ENCODE measurements around the gene ADAMTS14. TPM values are rescaled to one million over a fixed set of nuclear protein-coding genes. Genes with fewer than 3 reads are reported as not detected.

Gene ADAMTS14
- total and polyA plus RNA-seq, 8 donors = 0.33 to 9.4 (median 3.9) TPM; not detected in 2

DNA sequence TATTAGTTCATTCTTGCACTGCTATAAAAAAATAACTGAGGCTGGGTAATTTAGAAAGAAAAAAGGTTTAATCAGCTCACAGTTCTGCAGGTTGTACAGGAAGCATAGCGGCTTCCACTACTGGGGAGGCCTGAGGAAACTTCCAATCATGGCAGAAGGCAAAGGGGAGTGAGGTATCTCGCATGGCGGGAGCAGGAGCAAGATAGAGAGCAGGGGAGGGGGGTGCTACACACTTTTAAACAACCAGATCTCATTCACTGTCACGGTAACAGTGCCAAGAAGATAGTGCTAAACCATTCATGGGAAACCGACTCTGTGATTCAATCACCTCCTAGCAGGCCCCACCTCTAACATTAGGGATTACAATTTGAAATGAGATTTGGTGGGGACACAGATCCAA, 11.6 kb downstream of the ADAMTS14 start:
- Histone ChIP-seq H3K27ac (no peak overlapping the region), H3K4me3 (no peak overlapping the region), H3K9me3 (no peaks in the 10 kb centered on the region), H3K4me1 (no peaks in the 10 kb centered on the region), H3K27me3 (no peaks in the 10 kb centered on the region), H3K36me3 (no peaks in the 10 kb centered on the region)
- intact Hi-C loops (cut with DNase I; ENCODE audit: low total_unique reads) = no loop called here
- no peak for DNase-seq
- TF ChIP-seq, protein P1, sequence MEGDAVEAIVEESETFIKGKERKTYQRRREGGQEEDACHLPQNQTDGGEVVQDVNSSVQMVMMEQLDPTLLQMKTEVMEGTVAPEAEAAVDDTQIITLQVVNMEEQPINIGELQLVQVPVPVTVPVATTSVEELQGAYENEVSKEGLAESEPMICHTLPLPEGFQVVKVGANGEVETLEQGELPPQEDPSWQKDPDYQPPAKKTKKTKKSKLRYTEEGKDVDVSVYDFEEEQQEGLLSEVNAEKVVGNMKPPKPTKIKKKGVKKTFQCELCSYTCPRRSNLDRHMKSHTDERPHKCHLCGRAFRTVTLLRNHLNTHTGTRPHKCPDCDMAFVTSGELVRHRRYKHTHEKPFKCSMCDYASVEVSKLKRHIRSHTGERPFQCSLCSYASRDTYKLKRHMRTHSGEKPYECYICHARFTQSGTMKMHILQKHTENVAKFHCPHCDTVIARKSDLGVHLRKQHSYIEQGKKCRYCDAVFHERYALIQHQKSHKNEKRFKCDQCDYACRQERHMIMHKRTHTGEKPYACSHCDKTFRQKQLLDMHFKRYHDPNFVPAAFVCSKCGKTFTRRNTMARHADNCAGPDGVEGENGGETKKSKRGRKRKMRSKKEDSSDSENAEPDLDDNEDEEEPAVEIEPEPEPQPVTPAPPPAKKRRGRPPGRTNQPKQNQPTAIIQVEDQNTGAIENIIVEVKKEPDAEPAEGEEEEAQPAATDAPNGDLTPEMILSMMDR (IDR thresholded peaks at IDR 0.05) = no peak
- TF ChIP-seq EP300 (IDR thresholded peaks at IDR 0.05) (no peak), POLR2AphosphoS5 (IDR thresholded peaks at IDR 0.05) (no peak), POLR2A (IDR thresholded peaks at IDR 0.05) (no peak)
- WGBS, 5 donors = 88 to 98% (median 92%) methylated on average over 5 of the region's 5 CpGs

DNA sequence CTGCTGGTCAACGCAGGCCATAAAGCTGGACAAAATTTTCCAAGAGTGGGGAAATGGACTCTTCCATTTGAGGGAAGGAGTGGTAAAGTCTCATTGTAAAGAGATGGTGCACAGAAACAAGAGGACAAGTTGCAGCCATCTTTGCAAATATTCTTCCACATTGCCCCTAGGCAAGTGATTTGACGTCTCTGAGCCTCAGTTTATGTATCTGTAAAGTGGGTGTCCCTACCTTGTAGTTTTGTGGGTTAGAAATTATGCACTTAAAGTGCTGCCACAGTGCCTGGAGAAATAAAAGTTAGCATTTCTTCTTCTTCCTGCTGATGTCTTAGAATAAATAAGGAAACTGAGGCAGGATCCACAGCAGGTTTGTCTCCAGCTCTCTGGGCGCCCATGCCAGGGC, 12.1 kb downstream of the ADAMTS14 start:
- H3K27me3 ChIP-seq = no peaks in the 10 kb centered on the region
- no peaks in the 10 kb centered on the region for H3K9me3 ChIP-seq
- WGBS, 5 donors = 88 to 93% (median 91%) methylated on average over 3 of the region's 3 CpGs
- no peak overlapping the region for H3K4me3 ChIP-seq
- intact Hi-C loops (cut with DNase I; ENCODE audit: low total_unique reads) = no loop called here
- no peaks in the 10 kb centered on the region for H3K4me1 ChIP-seq
- H3K27ac ChIP-seq = no peak overlapping the region
- TF ChIP-seq POLR2AphosphoS5 (IDR thresholded peaks at IDR 0.05) = no peak
- no peak for TF ChIP-seq POLR2A (IDR thresholded peaks at IDR 0.05)
- TF ChIP-seq, protein P1 (IDR thresholded peaks at IDR 0.05) = no peak
- TF ChIP-seq EP300 (IDR thresholded peaks at IDR 0.05) = no peak
- no peak for DNase-seq
- H3K36me3 ChIP-seq = no peaks in the 10 kb centered on the region

DNA sequence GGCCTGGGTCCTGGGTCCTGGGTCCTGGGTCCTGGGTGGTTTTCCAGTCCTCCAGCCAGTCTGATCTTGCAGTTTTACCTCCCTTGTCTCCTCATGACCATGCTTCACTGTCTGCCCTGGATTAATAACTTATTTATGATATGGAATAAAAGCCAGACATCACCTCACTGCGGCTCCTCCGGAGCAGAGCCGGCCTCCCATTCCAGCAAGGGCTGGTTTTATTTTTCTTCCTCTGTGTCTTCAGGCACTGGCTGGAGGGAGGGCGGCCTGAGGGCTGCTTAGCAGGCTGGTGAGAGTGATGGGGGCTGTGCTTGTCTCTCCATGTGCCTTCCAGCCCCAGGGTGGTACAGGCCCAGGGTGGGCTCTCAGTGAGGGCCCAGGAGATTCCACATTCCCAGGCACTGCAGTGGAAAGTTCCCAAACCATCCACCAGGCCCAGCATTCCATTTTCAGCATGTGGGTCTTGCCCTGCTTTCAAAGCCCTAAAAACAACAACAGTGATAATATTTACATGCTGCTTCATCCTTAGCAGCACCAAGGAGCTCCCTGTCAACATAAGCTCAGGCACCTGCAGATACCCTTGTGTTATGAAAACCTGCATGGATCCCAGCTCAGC, 12.6 kb downstream of the ADAMTS14 start:
- intact Hi-C loops (cut with DNase I; ENCODE audit: low total_unique reads) = no loop called here
- Histone ChIP-seq H3K27ac (no peak overlapping the region), H3K9me3 (no peaks in the 10 kb centered on the region), H3K4me3 (no peak overlapping the region), H3K4me1 (no peaks in the 10 kb centered on the region), H3K27me3 (no peaks in the 10 kb centered on the region), H3K36me3 (no peaks in the 10 kb centered on the region)
- 82 to 93% (median 89%) methylated on average over 4 of the region's 4 CpGs for WGBS, 5 donors
- no peak for DNase-seq
- TF ChIP-seq POLR2A (IDR thresholded peaks at IDR 0.05) (no peak), POLR2AphosphoS5 (IDR thresholded peaks at IDR 0.05) (no peak), EP300 (IDR thresholded peaks at IDR 0.05) (no peak)
- TF ChIP-seq, protein P1 (IDR thresholded peaks at IDR 0.05) = no peak

DNA sequence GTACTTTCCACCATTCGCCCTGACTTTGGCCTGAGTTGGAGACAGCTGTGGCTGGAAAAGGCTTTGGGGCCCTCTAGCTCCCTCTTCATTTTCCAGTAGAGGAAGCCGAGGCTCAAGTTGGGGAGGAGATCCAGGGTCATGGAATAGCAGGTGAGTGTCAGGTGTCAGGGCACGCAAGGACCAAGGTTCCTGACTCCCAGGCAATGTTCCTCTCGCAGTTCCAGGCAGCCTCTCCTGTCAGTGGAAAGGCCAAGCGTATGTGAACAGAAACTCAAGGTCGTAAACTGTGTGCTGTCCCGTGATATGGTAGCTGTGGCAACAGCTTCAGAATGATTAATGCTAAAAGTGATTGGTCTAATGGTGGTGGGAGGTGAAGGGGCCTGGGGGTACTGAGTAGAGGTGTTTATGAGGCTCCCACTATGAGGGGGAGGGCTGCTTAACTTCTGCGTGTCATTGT, 13.2 kb downstream of the ADAMTS14 start:
- H3K27ac ChIP-seq = no peak overlapping the region
- H3K4me3 ChIP-seq = no peak overlapping the region
- 72 to 85% (median 79%) methylated on average over 8 of the region's 8 CpGs for WGBS, 5 donors
- H3K27me3 ChIP-seq = no peaks in the 10 kb centered on the region
- intact Hi-C loops (cut with DNase I; ENCODE audit: low total_unique reads) = no loop called here
- H3K4me1 ChIP-seq = no peaks in the 10 kb centered on the region
- TF ChIP-seq, protein P1 (IDR thresholded peaks at IDR 0.05) = no peak
- TF ChIP-seq POLR2A (IDR thresholded peaks at IDR 0.05) (no peak), POLR2AphosphoS5 (IDR thresholded peaks at IDR 0.05) (no peak), EP300 (IDR thresholded peaks at IDR 0.05) (no peak)
- no peak for DNase-seq
- H3K9me3 ChIP-seq = no peaks in the 10 kb centered on the region
- H3K36me3 ChIP-seq = no peaks in the 10 kb centered on the region

All from stomach (tissue), 9 donors.